Measurements from ENCODE around the gene STXBP4. TPM values are rescaled to one million over a fixed set of nuclear protein-coding genes. Genes with fewer than 3 reads are reported as not detected.

STXBP4 gene
- total and polyA plus RNA-seq, 7 donors, result 0.53 to 4.1 (median 2.3) TPM

GRCh38 chr17:55120651-55121050 lies 152.1 kb downstream of the STXBP4 start:
- H3K36me3 ChIP-seq (ENCODE audit: insufficient read depth in 1 of 2, low read depth in 1 of 2), result no peaks in the 10 kb centered on the region
- no peaks in the 10 kb centered on the region for H3K9me3 ChIP-seq
- intact Hi-C loops (cut with DNase I), result no loop called here
- DNase-seq, result no peak
- no peaks in the 10 kb centered on the region for H3K27me3 ChIP-seq (ENCODE audit: insufficient read depth in 3 of 3, low read length in 2 of 3)
- no peak for TF ChIP-seq CTCF (IDR thresholded peaks at IDR 0.05)
- no peak for ATAC-seq
- no peak overlapping the region for H3K27ac ChIP-seq
- no peaks in the 10 kb centered on the region for H3K4me1 ChIP-seq
- H3K4me3 ChIP-seq, result no peak overlapping the region

DNA sequence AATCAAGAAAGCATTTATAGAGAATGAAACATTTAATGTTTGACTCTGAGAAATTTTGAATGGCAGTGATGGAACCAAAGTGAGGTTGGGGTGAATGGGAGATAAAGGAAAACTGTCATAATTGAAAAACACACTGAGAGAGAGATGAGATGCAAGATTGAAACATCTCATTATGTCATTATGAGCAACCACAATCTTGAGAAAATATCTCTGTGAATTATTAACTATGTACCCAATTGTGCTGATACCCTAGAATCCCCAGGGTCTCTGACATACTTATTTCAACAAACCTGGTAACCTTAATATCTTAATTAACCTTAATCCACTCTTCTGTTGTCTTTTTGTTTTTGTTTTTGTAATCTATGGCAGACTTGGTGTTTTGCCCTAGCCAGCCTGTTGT lies 152.7 kb downstream of the STXBP4 start:
- no peak overlapping the region for H3K27ac ChIP-seq
- H3K4me3 ChIP-seq, result no peak overlapping the region
- intact Hi-C loops (cut with DNase I), result no loop called here
- TF ChIP-seq CTCF (IDR thresholded peaks at IDR 0.05), result no peak
- no peaks in the 10 kb centered on the region for H3K9me3 ChIP-seq
- H3K27me3 ChIP-seq (ENCODE audit: insufficient read depth in 3 of 3, low read length in 2 of 3), result no peaks in the 10 kb centered on the region
- DNase-seq (no peak), ATAC-seq (no peak)
- H3K36me3 ChIP-seq (ENCODE audit: insufficient read depth in 1 of 2, low read depth in 1 of 2), result no peaks in the 10 kb centered on the region
- H3K4me1 ChIP-seq, result no peaks in the 10 kb centered on the region

- ATAC-seq (no peak), DNase-seq (no peak)
- Histone ChIP-seq H3K9me3 (no peaks in the 10 kb centered on the region), H3K4me1 (no peaks in the 10 kb centered on the region), H3K27ac (no peak overlapping the region), H3K4me3 (no peak overlapping the region), H3K27me3 (ENCODE audit: insufficient read depth in 3 of 3, low read length in 2 of 3) (no peaks in the 10 kb centered on the region), H3K36me3 (ENCODE audit: insufficient read depth in 1 of 2, low read depth in 1 of 2) (no peaks in the 10 kb centered on the region)
- TF ChIP-seq CTCF (IDR thresholded peaks at IDR 0.05), result no peak
- intact Hi-C loops (cut with DNase I), result no loop called here
- WGBS, 3 donors, result 89 to 94% (median 89%) methylated on average over 2 of the region's 2 CpGs
Measured at GRCh38 chr17:55122114-55122513, 153.5 kb downstream of the STXBP4 start.

GRCh38 chr17:55124730-55125360 lies 156.3 kb downstream of the STXBP4 start:
- TF ChIP-seq CTCF (IDR thresholded peaks at IDR 0.05), result no peak
- no peaks in the 10 kb centered on the region for H3K36me3 ChIP-seq (ENCODE audit: insufficient read depth in 1 of 2, low read depth in 1 of 2)
- WGBS, 3 donors, result 87 to 91% (median 88%) methylated on average over 3 of the region's 3 CpGs
- DNase-seq, result no peak
- H3K4me1 ChIP-seq, result no peaks in the 10 kb centered on the region
- H3K27me3 ChIP-seq (ENCODE audit: insufficient read depth in 3 of 3, low read length in 2 of 3), result no peaks in the 10 kb centered on the region
- ATAC-seq, result no peak
- H3K9me3 ChIP-seq, result no peaks in the 10 kb centered on the region
- no peak overlapping the region for H3K27ac ChIP-seq
- intact Hi-C loops (cut with DNase I), result no loop called here
- H3K4me3 ChIP-seq, result no peak overlapping the region

GRCh38 chr17:55133583-55133982 lies 165.0 kb downstream of the STXBP4 start:
- DNase-seq, result no peak
- WGBS, 3 donors, result 44 to 73% (median 68%) methylated on average over 2 of the region's 2 CpGs
- no peaks in the 10 kb centered on the region for H3K9me3 ChIP-seq
- no peaks in the 10 kb centered on the region for H3K27me3 ChIP-seq (ENCODE audit: insufficient read depth in 3 of 3, low read length in 2 of 3)
- no peak for ATAC-seq
- TF ChIP-seq CTCF (IDR thresholded peaks at IDR 0.05), result no peak
- H3K27ac ChIP-seq, result no peak overlapping the region
- no peaks in the 10 kb centered on the region for H3K36me3 ChIP-seq (ENCODE audit: insufficient read depth in 1 of 2, low read depth in 1 of 2)
- intact Hi-C loops (cut with DNase I), result no loop called here
- H3K4me3 ChIP-seq, result no peak overlapping the region
- H3K4me1 ChIP-seq, result no peaks in the 10 kb centered on the region
